PC-3 (cell line): ENCODE measurements around the gene EAF2.

ENCODE experiments used
- EZH2 ChIP-seq: fragments of 300-600 bp; sonication (generic); IDR thresholded peaks from one replicate; pipeline ENCODE4 v1.6.1; 2017; ENCODE audit warnings: antibody characterized with exemption, mild to moderate bottlenecking, low read length; ENCODE audit not compliant: unreplicated experiment
- EZH2phosphoT487 ChIP-seq: fragments of 300-600 bp; sonication (generic); IDR thresholded peaks from 2 replicates; pipeline ENCODE4 v1.6.1; 2018; ENCODE audit warnings: mild to moderate bottlenecking, antibody characterized with exemption, low read length, borderline replicate concordance
- TF ChIP-seq, protein P1 (sequence below): fragments of 300-600 bp; sonication (generic); conservative IDR thresholded peaks from 2 replicates; pipeline ENCODE4 v1.5.1; 2017; ENCODE audit warnings: antibody characterized with exemption, low read depth, mild to moderate bottlenecking, low read length

- TF ChIP-seq, protein P1, sequence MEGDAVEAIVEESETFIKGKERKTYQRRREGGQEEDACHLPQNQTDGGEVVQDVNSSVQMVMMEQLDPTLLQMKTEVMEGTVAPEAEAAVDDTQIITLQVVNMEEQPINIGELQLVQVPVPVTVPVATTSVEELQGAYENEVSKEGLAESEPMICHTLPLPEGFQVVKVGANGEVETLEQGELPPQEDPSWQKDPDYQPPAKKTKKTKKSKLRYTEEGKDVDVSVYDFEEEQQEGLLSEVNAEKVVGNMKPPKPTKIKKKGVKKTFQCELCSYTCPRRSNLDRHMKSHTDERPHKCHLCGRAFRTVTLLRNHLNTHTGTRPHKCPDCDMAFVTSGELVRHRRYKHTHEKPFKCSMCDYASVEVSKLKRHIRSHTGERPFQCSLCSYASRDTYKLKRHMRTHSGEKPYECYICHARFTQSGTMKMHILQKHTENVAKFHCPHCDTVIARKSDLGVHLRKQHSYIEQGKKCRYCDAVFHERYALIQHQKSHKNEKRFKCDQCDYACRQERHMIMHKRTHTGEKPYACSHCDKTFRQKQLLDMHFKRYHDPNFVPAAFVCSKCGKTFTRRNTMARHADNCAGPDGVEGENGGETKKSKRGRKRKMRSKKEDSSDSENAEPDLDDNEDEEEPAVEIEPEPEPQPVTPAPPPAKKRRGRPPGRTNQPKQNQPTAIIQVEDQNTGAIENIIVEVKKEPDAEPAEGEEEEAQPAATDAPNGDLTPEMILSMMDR: no peak
- TF ChIP-seq EZH2 (no peak), EZH2phosphoT487 (no peak)
Measured at GRCh38 chr3:121834157-121834670, 795 bp upstream of the EAF2 start.
